Pancreas (tissue), 10 donors: ENCODE results near the gene HRH4. TPM values are rescaled to one million over a fixed set of nuclear protein-coding genes. Genes with fewer than 3 reads are reported as not detected.

Experiments used
- ATAC-seq, 4 donors: fragments of 200-7000 bp; cut with Tn5 transposase; one replicate each; pipeline versions ENCODE4 v1.8.0 to v1.9.1; 2020; ENCODE audit warnings: mild to moderate bottlenecking in 4 of 4, moderate library complexity in 4 of 4
- DNase-seq, 6 donors: peaks; one replicate each; pipeline ENCODE4 v3.0.0-alpha.2; 2020
- FAIRE-seq: peaks from 2 replicates; lab custom pipeline; 2012; peaks lifted over from hg19 to GRCh38; lab: Jason Lieb, UNC
- H3K27ac ChIP-seq, 4 donors: fragments of 200-600 bp; sonication (generic); 1 replicate in 3 of 4; 2 replicates in 1 of 4; pipeline versions ENCODE4 v1.5.0 to v1.8.0; 2020
- H3K27me3 ChIP-seq, 4 donors: fragments of 200-600 bp; one replicate each; pipeline ENCODE4 v1.8.0; 2021
- H3K36me3 ChIP-seq, 3 donors: fragments of 200-600 bp; sonication (generic) in 1 of 3; one replicate each; pipeline versions ENCODE4 v1.5.0 to v1.8.0; 2020 to 2021
- H3K4me1 ChIP-seq, 3 donors: fragments of 200-600 bp; one replicate each; pipeline ENCODE4 v1.8.0; 2021
- H3K4me3 ChIP-seq, 4 donors: fragments of 200-600 bp; sonication (generic) in 2 of 4; one replicate each; pipeline versions ENCODE4 v1.5.0 to v1.8.0; 2020 to 2021
- H3K9me3 ChIP-seq, 4 donors: fragments of 200-600 bp; one replicate each; pipeline ENCODE4 v1.8.0; 2021
- WGBS, 2 donors: extraction: QIAGEN DNeasy Blood & Tissue Kit; methylation state at CpG; one replicate each; pipeline ENCODE4 v1.1.7; 2013; 5-methylcytosine and 5-hydroxymethylcytosine counted together
- intact Hi-C, 3 donors: fragments of 100-400 bp; cut with DNase I; formaldehyde crosslinking; loops; one replicate each; pipeline versions ENCODE4 v1.11.1 to v1.14.2; 2022
- polyA plus RNA-seq, 2 donors: library from polyadenylated mRNA; stranded (reverse); fragments of 200-250 nt; gene quantifications; one replicate each; pipeline ENCODE4 v1.2.3, GENCODE V29; 2013
- total RNA-seq, 6 donors: library from RNA; stranded (reverse); fragmentation: NEBNext Ultra II Directional in 4 of 6; extraction: Animal tissue kit (Norgen Biotek cat#: 25700) in 4 of 6; gene quantifications; one replicate each; pipeline versions ENCODE4 v1.2.1 to v1.2.4, GENCODE V29; 2021 to 2023
- TF ChIP-seq, protein P1 (sequence below), 4 donors: fragments of 200-600 bp; sonication (generic) in 3 of 4; IDR thresholded peaks; one replicate each; pipeline versions ENCODE4 v1.5.0 to v1.8.0; 2021; ENCODE audit warnings: antibody characterized with exemption in 4 of 4
- donor health status: healthy with polysubstance abuse.
- donor health status: DM: no; HTN: no; CAD: no; lungs with moderate emphysema.
- donor health status: DM: no; HTN: no; CAD: no.
- donor health status: control.
- donor health status: control.
- donor health status: Bipolar disorder and iron deficiency.
- donor health status: DM: yes; HTN: yes; CAD: no.
- donor health status: DM: no; HTN: no; CAD: no.
- donor health status: DM: no; HTN: no; CAD: no.
- donor health status: DM: yes; HTN: yes; CAD: no.

Gene HRH4
- total and polyA plus RNA-seq, 8 donors, result 0.06 TPM; not detected in 7

DNA sequence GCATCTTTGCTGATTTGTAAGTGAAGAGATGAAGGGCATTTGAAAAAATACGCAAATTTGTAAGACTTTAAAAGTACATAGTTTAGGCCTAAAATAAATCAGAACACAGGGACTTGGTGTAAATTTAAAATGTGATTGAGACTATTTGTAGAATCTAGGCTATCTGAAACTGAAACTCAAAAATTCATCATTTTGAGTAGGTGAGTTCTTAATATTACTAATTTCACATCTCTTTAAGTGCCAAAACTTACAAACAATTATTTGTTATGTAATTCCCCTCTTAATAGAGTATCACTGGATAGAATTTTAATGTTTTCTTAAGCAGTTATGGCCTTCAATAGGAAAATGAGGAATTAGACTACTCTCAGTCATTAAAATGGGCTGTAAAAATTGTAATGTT lies 14.0 kb upstream of the HRH4 start:
- FAIRE-seq (peak; percentile 13), DNase-seq (no peak), ATAC-seq (no peak)
- intact Hi-C loops, result no loop called here
- Histone ChIP-seq H3K27ac (no peak overlapping the region), H3K9me3 (no peaks in the 10 kb centered on the region), H3K27me3 (no peaks in the 10 kb centered on the region), H3K4me1 (no peaks in the 10 kb centered on the region), H3K4me3 (no peak overlapping the region), H3K36me3 (peaks cover 0 to 48% (median 24%) of the 10 kb centered on the region in 3 donors)
- WGBS, 2 donors, result 95 to 98% methylated on average over 1 of the region's 1 CpG
- TF ChIP-seq, protein P1, sequence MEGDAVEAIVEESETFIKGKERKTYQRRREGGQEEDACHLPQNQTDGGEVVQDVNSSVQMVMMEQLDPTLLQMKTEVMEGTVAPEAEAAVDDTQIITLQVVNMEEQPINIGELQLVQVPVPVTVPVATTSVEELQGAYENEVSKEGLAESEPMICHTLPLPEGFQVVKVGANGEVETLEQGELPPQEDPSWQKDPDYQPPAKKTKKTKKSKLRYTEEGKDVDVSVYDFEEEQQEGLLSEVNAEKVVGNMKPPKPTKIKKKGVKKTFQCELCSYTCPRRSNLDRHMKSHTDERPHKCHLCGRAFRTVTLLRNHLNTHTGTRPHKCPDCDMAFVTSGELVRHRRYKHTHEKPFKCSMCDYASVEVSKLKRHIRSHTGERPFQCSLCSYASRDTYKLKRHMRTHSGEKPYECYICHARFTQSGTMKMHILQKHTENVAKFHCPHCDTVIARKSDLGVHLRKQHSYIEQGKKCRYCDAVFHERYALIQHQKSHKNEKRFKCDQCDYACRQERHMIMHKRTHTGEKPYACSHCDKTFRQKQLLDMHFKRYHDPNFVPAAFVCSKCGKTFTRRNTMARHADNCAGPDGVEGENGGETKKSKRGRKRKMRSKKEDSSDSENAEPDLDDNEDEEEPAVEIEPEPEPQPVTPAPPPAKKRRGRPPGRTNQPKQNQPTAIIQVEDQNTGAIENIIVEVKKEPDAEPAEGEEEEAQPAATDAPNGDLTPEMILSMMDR (IDR thresholded peaks at IDR 0.05), result no peak

DNA sequence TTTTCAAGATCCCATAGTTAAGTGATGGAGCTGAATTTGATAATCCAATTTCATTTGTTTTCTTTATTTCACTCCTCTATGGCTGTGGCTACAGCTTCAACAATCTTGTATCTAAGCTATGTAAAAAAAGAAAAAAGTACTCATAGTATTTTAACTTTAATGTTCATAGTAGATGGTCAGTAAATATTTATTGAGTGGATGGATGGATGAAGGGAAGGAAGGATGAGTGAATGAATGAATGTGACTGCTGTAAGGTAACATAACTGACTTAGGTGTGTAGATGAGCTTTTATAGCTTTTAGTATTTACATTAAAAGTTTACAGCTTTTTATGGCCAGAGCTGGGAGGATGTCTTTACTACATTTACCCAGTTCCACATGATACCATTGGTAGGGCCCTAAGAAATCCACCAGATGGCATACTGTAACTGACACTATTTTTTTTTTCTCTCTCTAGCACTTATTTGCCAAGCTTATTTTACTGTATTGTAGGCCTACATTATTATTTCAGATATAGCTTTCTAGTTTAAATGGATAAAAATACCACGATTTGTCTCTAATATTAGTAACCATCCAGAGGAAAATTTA lies 13.4 kb upstream of the HRH4 start:
- DNase-seq, result no peak
- no peaks in the 10 kb centered on the region for H3K4me1 ChIP-seq
- H3K36me3 ChIP-seq, result peaks cover 0 to 44% (median 24%) of the 10 kb centered on the region in 3 donors
- WGBS, 2 donors, result 77 to 85% methylated on average over 1 of the region's 1 CpG
- ATAC-seq, result no peak
- TF ChIP-seq, protein P1 (IDR thresholded peaks at IDR 0.05), result no peak
- FAIRE-seq, result peak; percentile 17
- no peak overlapping the region for H3K4me3 ChIP-seq
- H3K9me3 ChIP-seq, result no peaks in the 10 kb centered on the region
- H3K27ac ChIP-seq, result no peak overlapping the region
- no peaks in the 10 kb centered on the region for H3K27me3 ChIP-seq
- intact Hi-C loops, result no loop called here

DNA sequence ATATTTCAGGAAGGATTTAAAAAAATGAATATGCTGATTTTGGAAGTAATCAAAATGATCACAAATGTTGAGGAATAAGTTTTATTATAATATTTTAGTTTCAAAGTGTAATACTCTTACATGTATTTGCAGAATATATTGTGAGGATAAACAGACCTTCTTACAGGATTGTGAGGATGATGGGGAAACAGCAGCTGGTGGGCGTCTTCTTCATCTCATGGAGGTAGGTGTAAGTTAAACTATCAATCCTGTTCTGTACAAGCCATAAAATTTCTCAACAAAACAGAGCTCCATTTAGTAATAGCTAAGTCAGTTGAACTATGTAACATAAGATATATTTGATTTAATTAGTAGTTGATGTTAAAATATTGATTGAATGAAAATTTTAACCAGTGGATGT lies 12.5 kb upstream of the HRH4 start:
- no peaks in the 10 kb centered on the region for H3K9me3 ChIP-seq
- intact Hi-C loops, result no loop called here
- DNase-seq (no peak), FAIRE-seq (no peak), ATAC-seq (no peak)
- 76 to 90% methylated on average over 1 of the region's 1 CpG for WGBS, 2 donors
- no peak overlapping the region for H3K27ac ChIP-seq
- H3K4me1 ChIP-seq, result no peaks in the 10 kb centered on the region
- peaks cover 0 to 38% (median 24%) of the 10 kb centered on the region in 3 donors for H3K36me3 ChIP-seq
- H3K4me3 ChIP-seq, result no peak overlapping the region
- TF ChIP-seq, protein P1 (IDR thresholded peaks at IDR 0.05), result no peak
- no peaks in the 10 kb centered on the region for H3K27me3 ChIP-seq

DNA sequence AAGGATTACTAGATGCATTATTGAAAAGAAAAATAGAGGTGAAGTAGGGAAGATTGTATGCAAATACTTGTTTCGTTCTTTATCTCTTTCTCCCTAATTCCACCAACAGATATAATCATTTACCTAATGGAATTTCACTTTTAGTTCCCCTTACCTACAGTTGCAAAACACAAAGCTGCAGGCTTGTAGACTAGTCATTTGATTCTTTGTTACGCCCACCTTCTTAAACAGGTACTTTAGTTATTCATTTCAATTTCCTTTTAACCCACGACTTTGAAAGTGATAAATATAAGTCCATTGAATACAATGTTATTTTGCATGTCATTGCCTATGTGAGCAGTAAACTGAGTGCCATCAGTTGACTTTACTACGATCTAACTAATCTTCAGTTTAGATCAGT lies 3.9 kb upstream of the HRH4 start:
- no peaks in the 10 kb centered on the region for H3K27me3 ChIP-seq
- ATAC-seq (no peak), DNase-seq (no peak)

DNA sequence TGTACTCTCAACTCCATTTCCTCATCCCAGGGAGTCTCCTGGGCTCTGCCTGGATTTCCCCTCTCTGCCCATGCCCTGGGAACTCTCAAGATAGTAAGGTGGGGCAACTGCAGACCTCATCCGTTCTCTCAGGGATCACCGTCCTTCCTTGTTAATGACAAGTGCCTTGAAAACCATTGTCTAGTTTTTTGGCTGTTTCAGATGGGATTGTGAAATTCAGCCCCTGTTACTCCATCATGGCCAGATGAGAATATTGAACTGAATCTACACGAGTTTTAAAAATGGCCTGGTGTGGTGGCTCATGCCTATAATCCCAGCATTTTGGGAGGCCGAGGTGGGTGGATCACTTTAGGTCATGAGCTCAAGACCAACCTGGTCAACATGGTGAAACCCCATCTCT lies 665 bp upstream of the HRH4 start:
- Histone ChIP-seq H3K4me1 (no peaks in the 10 kb centered on the region), H3K27ac (no peak overlapping the region), H3K9me3 (no peaks in the 10 kb centered on the region), H3K4me3 (no peak overlapping the region), H3K36me3 (no peaks in the 10 kb centered on the region), H3K27me3 (no peaks in the 10 kb centered on the region)
- intact Hi-C loops, result no loop called here
- ATAC-seq (no peak), FAIRE-seq (no peak), DNase-seq (no peak)
- WGBS, 2 donors, result 84 to 94% methylated on average over 4 of the region's 4 CpGs
- TF ChIP-seq, protein P1 (IDR thresholded peaks at IDR 0.05), result no peak

More for the DNA sequence above, 3.9 kb upstream of the HRH4 start:
- Histone ChIP-seq H3K4me1 (no peaks in the 10 kb centered on the region), H3K36me3 (no peaks in the 10 kb centered on the region), H3K27ac (no peak overlapping the region), H3K9me3 (no peaks in the 10 kb centered on the region), H3K4me3 (no peak overlapping the region)
- 80 to 90% methylated on average over 4 of the region's 4 CpGs for WGBS, 2 donors
- no peak for FAIRE-seq
- TF ChIP-seq, protein P1 (IDR thresholded peaks at IDR 0.05), result no peak
- intact Hi-C loops, result no loop called here
